NOMO-1 (cell line): ENCODE data around the gene ING3.

Source experiments
- DNase-seq, 2 experiments: peaks; one replicate each; lab custom pipeline; 2025; ENCODE audit not compliant: unreplicated experiment in 2 of 2; lab: John Stamatoyannopoulos, UW

ING3 gene

GRCh38 chr7:120987683-120988590 is 37.4 kb downstream of the ING3 start:
- peak; percentile 50 to 57 for DNase-seq

GRCh38 chr7:120988591-120989256 is 38.1 kb downstream of the ING3 start, which contains the start of gene CPED1:
CPED1 (plus strand) TSS chr7:120988711; CDS start chr7:120989622, 911 bp downstream.
- peak in 1 of 2 experiments; percentile 19 for DNase-seq

DNA sequence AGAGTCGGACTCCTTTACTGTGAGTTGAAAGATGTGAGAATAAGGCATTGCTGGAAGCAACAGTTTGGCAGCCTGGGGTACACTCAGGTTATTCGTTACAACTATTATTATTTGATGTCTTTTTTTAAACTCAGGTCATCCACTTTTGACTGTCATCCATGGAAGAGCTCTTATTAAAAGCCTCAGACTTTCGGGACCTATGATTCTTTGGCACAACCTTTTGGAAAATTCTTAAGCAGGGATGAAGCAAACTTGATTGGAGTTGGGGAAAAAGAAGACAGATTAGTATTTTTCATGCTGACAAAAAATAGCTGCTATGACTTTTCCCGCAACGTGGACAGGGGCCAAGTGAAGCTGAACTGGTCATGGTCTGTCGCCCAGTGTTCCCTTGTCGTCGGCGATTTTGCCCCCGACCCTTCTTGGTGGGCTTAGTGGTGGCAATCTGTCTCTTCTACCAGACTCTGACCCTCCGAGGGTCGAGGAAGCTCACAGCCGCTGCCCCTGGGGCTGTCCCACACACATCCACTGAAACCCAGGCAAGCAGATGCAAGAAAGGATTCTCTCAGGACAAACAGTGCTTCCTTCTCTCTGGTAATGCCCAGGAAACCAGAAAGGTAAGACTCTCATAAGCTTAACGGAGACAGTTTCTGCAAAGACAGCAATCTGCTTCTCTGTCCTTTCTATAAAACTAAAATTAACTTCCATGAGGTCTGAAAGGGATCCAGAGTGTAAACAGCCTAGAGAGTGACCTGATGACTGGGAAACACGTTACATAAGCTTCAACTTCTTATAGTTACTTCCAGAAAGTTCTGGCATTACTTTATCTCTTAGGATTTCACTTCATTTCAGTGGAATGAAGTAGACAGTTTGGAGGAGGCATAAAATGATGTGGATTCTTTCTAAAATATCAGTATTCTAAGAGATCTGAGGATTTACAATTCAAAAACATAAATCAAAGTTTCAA is 39.0 kb downstream of the ING3 start:
- no peak for DNase-seq

- no peak for DNase-seq
Measured at GRCh38 chr7:120990468-120991118, 40.0 kb downstream of the ING3 start.

- no peak for DNase-seq
Measured at GRCh38 chr7:120991161-120991560, 40.6 kb downstream of the ING3 start.

DNA sequence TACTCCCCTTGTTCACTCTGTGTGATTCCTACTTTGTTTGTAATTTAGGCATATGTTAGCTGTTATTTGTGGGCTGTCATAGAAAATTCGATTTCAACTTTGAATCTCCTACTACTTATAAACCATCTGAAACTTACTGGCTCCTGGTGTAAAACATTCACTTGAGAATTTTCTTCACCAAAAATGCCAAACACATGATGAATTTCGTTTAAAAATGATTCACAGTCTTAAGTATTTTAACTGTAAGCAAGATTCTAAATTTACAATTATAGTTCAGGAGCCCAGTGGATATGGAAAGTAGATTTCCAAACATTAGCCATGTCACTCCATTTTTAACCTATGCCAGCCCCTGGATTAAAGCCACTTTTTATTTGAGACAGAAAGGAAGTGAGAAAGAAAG is 41.0 kb downstream of the ING3 start:
- DNase-seq = no peak

- DNase-seq = no peak
Measured at GRCh38 chr7:120992272-120992964, 41.8 kb downstream of the ING3 start.

GRCh38 chr7:120992965-120993494 is 42.5 kb downstream of the ING3 start:
- DNase-seq = no peak

GRCh38 chr7:120993553-120994191 is 43.1 kb downstream of the ING3 start:
- no peak for DNase-seq

GRCh38 chr7:120994512-120995410 is 44.2 kb downstream of the ING3 start:
- DNase-seq = no peak

GRCh38 chr7:120995654-120996053 is 45.1 kb downstream of the ING3 start:
- no peak for DNase-seq

- DNase-seq = peak; percentile 64 to 82
Measured at GRCh38 chr7:120996333-120996987, 45.9 kb downstream of the ING3 start.

GRCh38 chr7:120996988-120997345 is 46.4 kb downstream of the ING3 start:
- peak in 1 of 2 experiments; percentile 47 for DNase-seq

DNA sequence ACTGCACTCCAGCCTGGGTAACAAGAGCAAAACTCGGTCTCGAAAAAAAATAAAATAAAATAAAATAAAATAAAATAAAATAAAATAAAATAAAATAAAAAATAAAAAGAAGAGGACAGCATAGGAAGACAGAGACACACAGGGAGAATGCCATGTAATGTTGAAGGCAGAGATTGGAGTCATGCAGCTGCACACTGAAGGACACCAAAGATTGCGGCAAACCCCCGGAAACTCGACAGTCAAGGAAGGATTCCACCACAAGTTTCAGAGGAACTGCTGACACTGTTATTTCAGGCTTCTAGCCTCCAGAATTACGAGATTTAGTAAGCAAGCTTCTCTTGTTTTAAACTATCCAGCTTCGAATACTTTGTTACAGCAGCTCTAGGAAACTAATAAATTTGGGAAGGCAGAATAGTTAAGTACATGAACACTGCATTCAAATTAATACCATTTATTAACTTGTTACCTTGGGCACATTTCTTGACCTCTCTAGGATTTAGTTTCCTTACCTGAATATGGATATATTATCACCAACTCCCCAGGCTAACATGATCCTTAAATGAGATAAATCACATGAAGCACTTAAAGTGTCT is 47.4 kb downstream of the ING3 start:
- DNase-seq = peak; percentile 35 to 54

DNA sequence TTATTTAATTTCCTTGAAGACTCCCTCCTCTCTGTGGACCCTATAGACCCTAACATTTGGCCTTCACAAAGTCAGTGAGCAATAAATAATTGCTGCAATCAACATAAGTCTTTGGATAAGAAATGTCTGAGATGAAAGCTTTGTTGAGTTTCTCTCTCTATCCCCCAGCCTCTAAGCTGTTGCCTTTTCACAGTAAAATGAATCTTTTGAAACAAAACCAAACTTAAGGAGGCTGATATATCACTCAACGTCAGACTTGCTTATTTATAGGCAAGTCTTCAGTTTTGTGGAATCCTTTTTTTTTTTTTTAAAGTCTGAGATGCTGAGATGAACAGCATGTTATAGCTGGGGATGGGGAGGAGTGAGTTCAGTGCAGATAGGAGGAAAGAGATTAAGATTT is 47.9 kb downstream of the ING3 start:
- no peak for DNase-seq

DNA sequence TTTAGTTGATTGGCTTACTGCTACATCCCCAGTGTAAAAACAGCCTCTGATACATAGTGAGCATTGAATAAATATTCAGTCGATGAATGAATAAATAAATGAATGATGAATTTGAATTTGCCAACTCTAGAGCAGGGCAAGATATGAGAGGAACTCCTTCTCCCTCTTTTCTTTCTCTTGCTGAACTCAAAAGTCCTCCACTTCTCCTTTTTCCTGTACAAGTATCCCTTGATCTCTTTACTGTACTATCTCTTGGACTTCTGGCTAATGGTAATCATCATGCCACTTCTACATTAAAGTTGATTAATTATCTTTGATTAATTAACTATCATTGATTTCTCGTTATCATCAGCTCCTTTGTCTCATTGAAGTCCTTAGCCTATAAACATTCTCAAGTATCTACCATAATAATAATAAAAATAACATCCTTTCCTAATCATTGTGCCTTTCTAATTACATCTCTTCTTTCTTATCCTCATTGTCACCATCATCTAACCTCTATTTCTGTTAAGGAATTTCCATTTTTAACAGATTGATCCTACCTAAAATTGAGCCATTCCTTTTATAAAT is 48.5 kb downstream of the ING3 start:
- no peak for DNase-seq
